Activated T-cell treated with anti-CD3 and anti-CD28 coated beads, Interleukin-2, amount 50 U/mL, for 4 hours (primary cell): ENCODE data around the gene HS2ST1. TPM values are rescaled to one million over a fixed set of nuclear protein-coding genes. Genes with fewer than 3 reads are reported as not detected.

Experiments
- ATAC-seq, 2 donors: fragments of 200-7000 bp; cut with Tn5 transposase; one replicate each; pipeline ENCODE4 v1.10.0; 2021
- DNase-seq: peaks from one replicate; pipeline ENCODE4 v3.0.0-alpha.2; 2020
- H3K27me3 Mint-ChIP-seq: one replicate; pipeline ENCODE4 v1.8.0; 2021; ENCODE audit warnings: low read depth, mixed read lengths
- H3K36me3 Mint-ChIP-seq: one replicate; pipeline ENCODE4 v1.8.0; 2022; ENCODE audit warnings: mixed read lengths; ENCODE audit not compliant: insufficient read depth
- H3K4me1 Mint-ChIP-seq: one replicate; pipeline ENCODE4 v1.8.0; 2021; ENCODE audit warnings: low read depth, mixed read lengths
- H3K4me3 Mint-ChIP-seq: one replicate; pipeline ENCODE4 v1.8.0; 2021; ENCODE audit warnings: mild to moderate bottlenecking, moderate library complexity, mixed read lengths
- H3K9me3 Mint-ChIP-seq: one replicate; pipeline ENCODE4 v1.8.0; 2021; ENCODE audit warnings: mixed read lengths
- total RNA-seq, 3 donors: library from RNA; stranded (reverse); gene quantifications; one replicate each; pipeline ENCODE4 v1.2.1, GENCODE V29; 2021

HS2ST1 gene
- total RNA-seq, 3 donors from 2014 or later, result 15.0 to 18.0 (median 16.3) TPM

GRCh38 chr1:87093286-87093685, 178.9 kb downstream of the HS2ST1 start:
- H3K36me3 Mint-ChIP-seq, result peaks cover 5% of the 10 kb centered on the region
- no peaks in the 10 kb centered on the region for H3K4me1 Mint-ChIP-seq
- no peaks in the 10 kb centered on the region for H3K27me3 Mint-ChIP-seq
- no peak overlapping the region for H3K4me3 Mint-ChIP-seq
- no peaks in the 10 kb centered on the region for H3K9me3 Mint-ChIP-seq
- ATAC-seq (no peak), DNase-seq (no peak)

- H3K27me3 Mint-ChIP-seq, result no peaks in the 10 kb centered on the region
- no peaks in the 10 kb centered on the region for H3K9me3 Mint-ChIP-seq
- peaks cover 5% of the 10 kb centered on the region for H3K36me3 Mint-ChIP-seq
- no peaks in the 10 kb centered on the region for H3K4me1 Mint-ChIP-seq
- DNase-seq (no peak), ATAC-seq (no peak)
- no peak overlapping the region for H3K4me3 Mint-ChIP-seq
These were observed 179.8 kb downstream of the HS2ST1 start for GRCh38 chr1:87094238-87094637.

- DNase-seq, result no peak
- Mint-ChIP-seq H3K27me3 (no peaks in the 10 kb centered on the region), H3K4me1 (no peaks in the 10 kb centered on the region), H3K36me3 (peaks cover 26% of the 10 kb centered on the region), H3K9me3 (no peaks in the 10 kb centered on the region), H3K4me3 (no peak overlapping the region)
- no peak for ATAC-seq
These were observed 185.8 kb downstream of the HS2ST1 start for GRCh38 chr1:87100271-87100670.

- Mint-ChIP-seq H3K9me3 (no peaks in the 10 kb centered on the region), H3K27me3 (no peaks in the 10 kb centered on the region), H3K4me1 (no peaks in the 10 kb centered on the region), H3K36me3 (peaks cover 23% of the 10 kb centered on the region), H3K4me3 (no peak overlapping the region)
- ATAC-seq (no peak), DNase-seq (no peak)
These were observed 188.6 kb downstream of the HS2ST1 start for GRCh38 chr1:87103074-87103473.

GRCh38 chr1:87104140-87104539, 189.7 kb downstream of the HS2ST1 start:
- ATAC-seq, result no peak
- no peaks in the 10 kb centered on the region for H3K9me3 Mint-ChIP-seq
- H3K4me1 Mint-ChIP-seq, result no peaks in the 10 kb centered on the region
- H3K36me3 Mint-ChIP-seq, result peaks cover 23% of the 10 kb centered on the region
- no peak overlapping the region for H3K4me3 Mint-ChIP-seq
- DNase-seq, result no peak
- no peaks in the 10 kb centered on the region for H3K27me3 Mint-ChIP-seq

- H3K9me3 Mint-ChIP-seq, result no peaks in the 10 kb centered on the region
- no peaks in the 10 kb centered on the region for H3K4me1 Mint-ChIP-seq
- H3K27me3 Mint-ChIP-seq, result no peaks in the 10 kb centered on the region
- ATAC-seq (no peak), DNase-seq (no peak)
- H3K4me3 Mint-ChIP-seq, result no peak overlapping the region
- H3K36me3 Mint-ChIP-seq, result peaks cover 17% of the 10 kb centered on the region
These were observed 190.5 kb downstream of the HS2ST1 start for GRCh38 chr1:87104945-87105344.

- H3K9me3 Mint-ChIP-seq, result no peaks in the 10 kb centered on the region
- ATAC-seq (no peak), DNase-seq (no peak)
- H3K36me3 Mint-ChIP-seq, result peaks cover 13% of the 10 kb centered on the region
- H3K4me1 Mint-ChIP-seq, result no peaks in the 10 kb centered on the region
- no peak overlapping the region for H3K4me3 Mint-ChIP-seq
- no peaks in the 10 kb centered on the region for H3K27me3 Mint-ChIP-seq
These were observed 191.7 kb downstream of the HS2ST1 start for GRCh38 chr1:87106144-87106543.

GRCh38 chr1:87106867-87107266, 192.4 kb downstream of the HS2ST1 start:
- no peaks in the 10 kb centered on the region for H3K27me3 Mint-ChIP-seq
- ATAC-seq, result no peak
- peaks cover 8% of the 10 kb centered on the region for H3K36me3 Mint-ChIP-seq
- H3K4me3 Mint-ChIP-seq, result no peak overlapping the region
- no peaks in the 10 kb centered on the region for H3K9me3 Mint-ChIP-seq
- no peak for DNase-seq
- no peaks in the 10 kb centered on the region for H3K4me1 Mint-ChIP-seq

GRCh38 chr1:87108228-87108627, 193.8 kb downstream of the HS2ST1 start:
- Mint-ChIP-seq H3K36me3 (peaks cover 6% of the 10 kb centered on the region), H3K9me3 (no peaks in the 10 kb centered on the region), H3K4me1 (no peaks in the 10 kb centered on the region), H3K4me3 (no peak overlapping the region), H3K27me3 (no peaks in the 10 kb centered on the region)
- ATAC-seq (no peak), DNase-seq (no peak)

GRCh38 chr1:87108814-87109411, 194.5 kb downstream of the HS2ST1 start:
- ATAC-seq (no peak), DNase-seq (no peak)
- no peak overlapping the region for H3K4me3 Mint-ChIP-seq
- H3K27me3 Mint-ChIP-seq, result no peaks in the 10 kb centered on the region
- H3K9me3 Mint-ChIP-seq, result no peaks in the 10 kb centered on the region
- no peaks in the 10 kb centered on the region for H3K4me1 Mint-ChIP-seq
- peaks cover 4% of the 10 kb centered on the region for H3K36me3 Mint-ChIP-seq

GRCh38 chr1:87111659-87112371, 197.4 kb downstream of the HS2ST1 start:
- no peaks in the 10 kb centered on the region for H3K27me3 Mint-ChIP-seq
- H3K9me3 Mint-ChIP-seq, result no peaks in the 10 kb centered on the region
- no peak for DNase-seq
- no peaks in the 10 kb centered on the region for H3K4me1 Mint-ChIP-seq
- no peaks in the 10 kb centered on the region for H3K36me3 Mint-ChIP-seq
- no peak overlapping the region for H3K4me3 Mint-ChIP-seq
- no peak for ATAC-seq

GRCh38 chr1:87113313-87113712, 198.9 kb downstream of the HS2ST1 start:
- H3K9me3 Mint-ChIP-seq, result no peaks in the 10 kb centered on the region
- no peaks in the 10 kb centered on the region for H3K36me3 Mint-ChIP-seq
- H3K4me1 Mint-ChIP-seq, result no peaks in the 10 kb centered on the region

GRCh38 chr1:87115317-87115890, 201.0 kb downstream of the HS2ST1 start:
- H3K4me1 Mint-ChIP-seq, result no peaks in the 10 kb centered on the region
- H3K4me3 Mint-ChIP-seq, result no peak overlapping the region
- ATAC-seq (no peak), DNase-seq (no peak)
- no peaks in the 10 kb centered on the region for H3K36me3 Mint-ChIP-seq
- H3K9me3 Mint-ChIP-seq, result no peaks in the 10 kb centered on the region
- no peaks in the 10 kb centered on the region for H3K27me3 Mint-ChIP-seq

More at GRCh38 chr1:87113313-87113712, 198.9 kb downstream of the HS2ST1 start:
- Mint-ChIP-seq H3K4me3 (no peak overlapping the region), H3K27me3 (no peaks in the 10 kb centered on the region)
- DNase-seq (no peak), ATAC-seq (no peak)

GRCh38 chr1:87115891-87116290, 201.5 kb downstream of the HS2ST1 start:
- H3K36me3 Mint-ChIP-seq, result no peaks in the 10 kb centered on the region
- DNase-seq, result no peak
- no peaks in the 10 kb centered on the region for H3K4me1 Mint-ChIP-seq
- H3K27me3 Mint-ChIP-seq, result no peaks in the 10 kb centered on the region
- ATAC-seq, result no peak
- H3K9me3 Mint-ChIP-seq, result no peaks in the 10 kb centered on the region
- H3K4me3 Mint-ChIP-seq, result no peak overlapping the region

- Mint-ChIP-seq H3K9me3 (no peaks in the 10 kb centered on the region), H3K4me1 (no peaks in the 10 kb centered on the region), H3K36me3 (no peaks in the 10 kb centered on the region), H3K4me3 (no peak overlapping the region), H3K27me3 (no peaks in the 10 kb centered on the region)
- DNase-seq, result no peak
- no peak for ATAC-seq
These were observed 203.4 kb downstream of the HS2ST1 start for GRCh38 chr1:87117761-87118368.
